HFFc6 (cell line): ENCODE data around the gene SKP1. TPM values are rescaled to one million over a fixed set of nuclear protein-coding genes. Genes with fewer than 3 reads are reported as not detected.

Experiments used
- DNase-seq: peaks from one replicate; pipeline ENCODE4 v3.0.0-alpha.2; 2018
- H3K27ac Mint-ChIP-seq: 2 replicates; pipeline ENCODE4 v1.8.0; 2020; ENCODE audit warnings: mild to moderate bottlenecking, mixed read lengths
- H3K27me3 Mint-ChIP-seq: 2 replicates; pipeline ENCODE4 v1.8.0; 2021; ENCODE audit warnings: mild to moderate bottlenecking, moderate library complexity, mixed read lengths; ENCODE audit not compliant: insufficient read depth
- H3K36me3 Mint-ChIP-seq: 2 replicates; pipeline ENCODE4 v1.8.0; 2021; ENCODE audit warnings: low read depth, mixed read lengths
- H3K4me1 Mint-ChIP-seq: 2 replicates; pipeline ENCODE4 v1.8.0; 2020; ENCODE audit warnings: low read depth, mixed read lengths
- H3K4me3 Mint-ChIP-seq: 2 replicates; pipeline ENCODE4 v1.8.0; 2020; ENCODE audit warnings: mild to moderate bottlenecking, moderate library complexity, mixed read lengths
- H3K9me3 Mint-ChIP-seq: 2 replicates; pipeline ENCODE4 v1.8.0; 2020; ENCODE audit warnings: mild to moderate bottlenecking, mixed read lengths
- CTCF ChIP-seq: fragments of 200-600 bp; sonication (generic); IDR thresholded peaks from 2 replicates; pipeline ENCODE4 v1.5.0; 2021; ENCODE audit warnings: antibody characterized with exemption, mild to moderate bottlenecking
- total RNA-seq, 6 experiments: library from RNA; stranded (reverse); fragmentation: NEBNext Ultra II Directional; extraction: Animal tissue kit (Norgen Biotek cat#: 25700); gene quantifications; 2 replicates in 1 of 6; 3 replicates in 5 of 6; pipeline ENCODE4 v1.2.3, GENCODE V29; 2021

The SKP1 gene
- total RNA-seq, 6 experiments from 2014 or later = 419 to 474 (median 442) TPM

- Mint-ChIP-seq H3K27me3 (peaks cover 2% of the 10 kb centered on the region; the same call in 1 of the 2 replicates), H3K36me3 (peaks cover 10% of the 10 kb centered on the region), H3K27ac (no peak overlapping the region), H3K9me3 (no peaks in the 10 kb centered on the region), H3K4me1 (peaks cover 10% of the 10 kb centered on the region), H3K4me3 (no peak overlapping the region)
- no peak for TF ChIP-seq CTCF
- no peak for DNase-seq
These were observed 43.4 kb downstream of the SKP1 start for GRCh38 chr5:134133188-134133994.

GRCh38 chr5:134132372-134133187, 44.2 kb downstream of the SKP1 start:
- no peak for DNase-seq
- H3K4me3 Mint-ChIP-seq = no peak overlapping the region
- H3K36me3 Mint-ChIP-seq = peaks cover 10% of the 10 kb centered on the region
- H3K27ac Mint-ChIP-seq = no peak overlapping the region
- H3K9me3 Mint-ChIP-seq = no peaks in the 10 kb centered on the region
- peaks cover 3% of the 10 kb centered on the region; the same call in 1 of the 2 replicates for H3K4me1 Mint-ChIP-seq
- TF ChIP-seq CTCF = peak; percentile 23; the same call in 1 of the 2 replicates
- H3K27me3 Mint-ChIP-seq = peaks cover 2% of the 10 kb centered on the region; the same call in 1 of the 2 replicates

GRCh38 chr5:134131578-134132350, 45.0 kb downstream of the SKP1 start:
- no peak for TF ChIP-seq CTCF
- Mint-ChIP-seq H3K4me1 (0 out of 2 replicates have a peak, but pooled peaks cover 5% of the 10 kb centered on the region), H3K27me3 (peaks cover 2% of the 10 kb centered on the region; the same call in 1 of the 2 replicates), H3K27ac (no peak overlapping the region), H3K9me3 (no peaks in the 10 kb centered on the region), H3K36me3 (peaks cover 10% of the 10 kb centered on the region), H3K4me3 (no peak overlapping the region)
- DNase-seq = no peak

- Mint-ChIP-seq H3K4me3 (no peak overlapping the region), H3K36me3 (peaks cover 10% of the 10 kb centered on the region), H3K27ac (no peak overlapping the region), H3K27me3 (peaks cover 2% of the 10 kb centered on the region; the same call in 1 of the 2 replicates), H3K9me3 (no peaks in the 10 kb centered on the region), H3K4me1 (peaks cover 8% of the 10 kb centered on the region)
- no peak for DNase-seq
- no peak for TF ChIP-seq CTCF
These were observed 45.6 kb downstream of the SKP1 start for GRCh38 chr5:134131165-134131564.

GRCh38 chr5:134130239-134130945, 46.4 kb downstream of the SKP1 start:
- Mint-ChIP-seq H3K4me1 (peaks cover 16% of the 10 kb centered on the region), H3K27me3 (peaks cover 2% of the 10 kb centered on the region), H3K9me3 (no peaks in the 10 kb centered on the region), H3K36me3 (peaks cover 3% of the 10 kb centered on the region), H3K27ac (no peak overlapping the region), H3K4me3 (no peak overlapping the region)
- no peak for TF ChIP-seq CTCF
- DNase-seq = no peak
